IMR-90 (cell line): ENCODE data around the gene ANGPT4. TPM values are rescaled to one million over a fixed set of nuclear protein-coding genes. Genes with fewer than 3 reads are reported as not detected.

ENCODE experiments used
- ATAC-seq: fragments of 200-7000 bp; cut with Tn5 transposase; 2 replicates; pipeline ENCODE4 v1.9.1; 2020; ENCODE audit warnings: low read depth, mild to moderate bottlenecking, moderate library complexity
- BruUV-seq: library from RNA; stranded (reverse); fragments of 400-500 nt; replicated peaks from 2 replicates; lab custom pipeline; 2021; lab: Mats Ljungman, UMichigan
- CTCF ChIA-PET: fragments of 300-600 bp; formaldehyde crosslinking; extraction: SDS; loops from one replicate; lab custom pipeline; 2021; ENCODE audit warnings: antibody characterized with exemption; lab: Yijun Ruan, JAX
- POLR2A ChIA-PET: fragments of 300-600 bp; sonication (Branson Sonifier 250); formaldehyde crosslinking; loops from one replicate; lab custom pipeline; 2022; ENCODE audit warnings: antibody characterized with exemption; ENCODE audit not compliant: unreplicated experiment; lab: Charles Lee
- DNase-seq: peaks from one replicate; pipeline ENCODE4 v3.0.0; 2013
- H2AFZ ChIP-seq: replicated peaks from 2 replicates; pipeline ENCODE3; 2013; ENCODE audit warnings: low read length, mild to moderate bottlenecking; ENCODE audit not compliant: poor library complexity
- H2AK5ac ChIP-seq: 2 replicates; pipeline ENCODE4 v1.6.1; 2013; ENCODE audit warnings: low read depth, low read length, inconsistent platforms
- H2AK9ac ChIP-seq: replicated peaks from 2 replicates; pipeline ENCODE3; 2013; ENCODE audit warnings: mild to moderate bottlenecking, low read depth, low read length, moderate library complexity; ENCODE audit not compliant: poor library complexity
- H2BK120ac ChIP-seq: 2 replicates; pipeline ENCODE4 v1.6.1; 2013; ENCODE audit warnings: low read depth, low read length, inconsistent platforms
- H2BK15ac ChIP-seq: 3 replicates; pipeline ENCODE4 v1.6.1; 2013; ENCODE audit warnings: low read depth, low read length, inconsistent platforms
- H2BK20ac ChIP-seq: 2 replicates; pipeline ENCODE4 v1.6.1; 2013; ENCODE audit warnings: low read depth, mild to moderate bottlenecking, inconsistent platforms, low read length, moderate library complexity
- H2BK5ac ChIP-seq: 2 replicates; pipeline ENCODE4 v1.6.1; 2013; ENCODE audit warnings: mild to moderate bottlenecking, low read depth, low read length, inconsistent platforms; ENCODE audit not compliant: poor library complexity, severe bottlenecking
- H3K14ac ChIP-seq: replicated peaks from 2 replicates; pipeline ENCODE4 v1.6.1; 2013; ENCODE audit warnings: low read depth, low read length, inconsistent platforms
- H3K18ac ChIP-seq: 2 replicates; pipeline ENCODE4 v1.6.1; 2013; ENCODE audit warnings: low read depth, low read length, control low read depth
- H3K23ac ChIP-seq: 2 replicates; pipeline ENCODE4 v1.6.1; 2013; ENCODE audit warnings: low read depth, low read length, inconsistent platforms
- H3K27ac ChIP-seq: 2 replicates; pipeline ENCODE4 v1.5.1; 2013; ENCODE audit warnings: mild to moderate bottlenecking, control low read depth, low read length; ENCODE audit not compliant: insufficient read depth
- H3K27me3 ChIP-seq: 2 replicates; pipeline ENCODE4 v1.6.1; 2013; ENCODE audit warnings: low read length; ENCODE audit not compliant: control insufficient read depth, insufficient read depth
- H3K36me3 ChIP-seq: 2 replicates; pipeline ENCODE4 v1.6.1; 2013; ENCODE audit warnings: low read length, mixed read lengths; ENCODE audit not compliant: control insufficient read depth, insufficient read depth
- H3K4ac ChIP-seq: 2 replicates; pipeline ENCODE4 v1.6.1; 2013; ENCODE audit warnings: low read depth, low read length, inconsistent platforms
- H3K4me1 ChIP-seq: 2 replicates; pipeline ENCODE4 v1.6.1; 2013; ENCODE audit warnings: low read length, mixed read lengths; ENCODE audit not compliant: control insufficient read depth, insufficient read depth
- H3K4me2 ChIP-seq: 2 replicates; pipeline ENCODE4 v1.6.1; 2013; ENCODE audit warnings: low read depth, mild to moderate bottlenecking, control low read depth, low read length, moderate library complexity
- H3K4me3 ChIP-seq: 2 replicates; pipeline ENCODE4 v1.5.1; 2013; ENCODE audit warnings: low read depth, mild to moderate bottlenecking, control low read depth, low read length, moderate library complexity; ENCODE audit not compliant: insufficient read depth
- H3K56ac ChIP-seq: 2 replicates; pipeline ENCODE4 v1.6.1; 2013; ENCODE audit warnings: low read length, inconsistent platforms; ENCODE audit not compliant: insufficient read depth; ENCODE audit errors: extremely low read depth
- H3K79me1 ChIP-seq, 2 experiments: 2 replicates each; pipeline ENCODE4 v1.6.1; 2013; ENCODE audit warnings: low read length in 2 of 2, inconsistent platforms in 1 of 2, low read depth in 1 of 2
- H3K9ac ChIP-seq: 2 replicates; pipeline ENCODE4 v1.6.1; 2013; ENCODE audit warnings: low read depth, low read length, control low read depth
- H3K9me1 ChIP-seq: 2 replicates; pipeline ENCODE4 v1.6.1; 2013; ENCODE audit warnings: low read length, inconsistent platforms; ENCODE audit not compliant: insufficient read depth
- H3K9me3 ChIP-seq: 2 replicates; pipeline ENCODE4 v1.6.1; 2013; ENCODE audit warnings: low read length; ENCODE audit not compliant: control insufficient read depth, insufficient read depth
- H4K20me1 ChIP-seq: 2 replicates; pipeline ENCODE4 v1.6.1; 2013; ENCODE audit warnings: low read length, inconsistent platforms; ENCODE audit not compliant: insufficient read depth
- H4K5ac ChIP-seq: 2 replicates; pipeline ENCODE4 v1.6.1; 2013; ENCODE audit warnings: mild to moderate bottlenecking, low read depth, low read length, control low read depth
- H4K8ac ChIP-seq, 2 experiments: 2 replicates each; pipeline ENCODE4 v1.6.1; 2013; ENCODE audit warnings: low read depth in 2 of 2, low read length in 2 of 2, control low read depth in 1 of 2, inconsistent platforms in 1 of 2
- H4K91ac ChIP-seq: 2 replicates; pipeline ENCODE4 v1.6.1; 2013; ENCODE audit warnings: low read depth, low read length, inconsistent platforms; ENCODE audit not compliant: insufficient read depth
- BHLHE40 ChIP-seq: fragments of 150-350 bp; IDR thresholded peaks from 2 replicates; pipeline ENCODE4 v1.6.1; 2016; ENCODE audit warnings: mild to moderate bottlenecking, low read depth, low read length
- CEBPB ChIP-seq: IDR thresholded peaks from 2 replicates; pipeline ENCODE4 v1.6.1; 2012; ENCODE audit warnings: low read depth, low read length, improper control_type of control experiment
- CHD1 ChIP-seq: IDR thresholded peaks from 2 replicates; pipeline ENCODE4 v1.6.1; 2012; ENCODE audit warnings: low read depth, low read length, improper control_type of control experiment
- CTCF ChIP-seq: conservative IDR thresholded peaks from 2 replicates; pipeline ENCODE4 v1.5.1; 2012; ENCODE audit warnings: mild to moderate bottlenecking, low read depth, low read length, improper control_type of control experiment
- FOS ChIP-seq: fragments of 150-350 bp; IDR thresholded peaks from 2 replicates; pipeline ENCODE4 v1.6.1; 2016; ENCODE audit warnings: low read depth, low read length
- MAFK ChIP-seq: IDR thresholded peaks from 2 replicates; pipeline ENCODE4 v1.6.1; 2012; ENCODE audit warnings: low read depth, low read length, improper control_type of control experiment
- MAZ ChIP-seq: IDR thresholded peaks from 2 replicates; pipeline ENCODE4 v1.6.1; 2012; ENCODE audit warnings: low read depth, mild to moderate bottlenecking, low read length, improper control_type of control experiment, moderate library complexity, borderline replicate concordance
- MXI1 ChIP-seq: IDR thresholded peaks from 2 replicates; pipeline ENCODE4 v1.6.1; 2012; ENCODE audit warnings: low read depth, mild to moderate bottlenecking, low read length, moderate library complexity, borderline replicate concordance
- POLR2A ChIP-seq: IDR thresholded peaks from 2 replicates; pipeline ENCODE4 v1.6.1; 2012; ENCODE audit warnings: mild to moderate bottlenecking, low read depth, low read length
- RAD21 ChIP-seq: IDR thresholded peaks from 2 replicates; pipeline ENCODE4 v1.6.1; 2012; ENCODE audit warnings: low read length, improper control_type of control experiment
- RCOR1 ChIP-seq: IDR thresholded peaks from 2 replicates; pipeline ENCODE4 v1.6.1; 2012; ENCODE audit warnings: mild to moderate bottlenecking, low read length, improper control_type of control experiment; ENCODE audit not compliant: insufficient replicate concordance
- RFX5 ChIP-seq: IDR thresholded peaks from 2 replicates; pipeline ENCODE4 v1.8.0; 2012; ENCODE audit warnings: low read depth, mild to moderate bottlenecking, low read length, moderate library complexity
- SMC3 ChIP-seq: fragments of 150-350 bp; IDR thresholded peaks from 2 replicates; pipeline ENCODE4 v1.6.1; 2016; ENCODE audit warnings: low read depth, mild to moderate bottlenecking, antibody characterized with exemption, low read length, moderate library complexity
- USF2 ChIP-seq: fragments of 150-350 bp; IDR thresholded peaks from 2 replicates; pipeline ENCODE4 v1.6.1; 2017; ENCODE audit warnings: mild to moderate bottlenecking, antibody characterized with exemption, low read length, low read depth
- WGBS, 2 experiments: methylation state at CpG; one replicate each; pipeline versions ENCODE4 v1.1.5 to v1.1.7; 2013; ENCODE audit warnings: missing lambda C conversion rate in 2 of 2; ENCODE audit not compliant: insufficient read length in 1 of 2; ENCODE audit errors: extremely low coverage in 2 of 2; 5-methylcytosine and 5-hydroxymethylcytosine counted together
- dilution Hi-C: fragments of 300-500 bp; cut with HindIII; formaldehyde crosslinking; loops from one replicate; pipeline ENCODE4 v1.14.3; 2018; ENCODE audit warnings: low sequenced_read_pairs; ENCODE audit not compliant: unreplicated experiment
- in situ Hi-C: fragments of 300-500 bp; cut with MboI; formaldehyde crosslinking; loops from 3 replicates; pipeline ENCODE4 v1.14.3; 2019; ENCODE audit warnings: low sequenced_read_pairs, inconsistent platforms, mixed read lengths
- intact Hi-C: fragments of 100-400 bp; cut with micrococcal nuclease; formaldehyde crosslinking; loops from 2 replicates; pipeline ENCODE4 v1.10.0; 2022
- polyA plus RNA-seq, 3 experiments: library from polyadenylated mRNA; depleted of rRNA; stranded (reverse); fragments of >200 nt; gene quantifications; 2 replicates each; pipeline ENCODE4 v1.2.3, GENCODE V29; 2012; ENCODE audit warnings: low replicate concordance in 1 of 3
- total RNA-seq: library from RNA; depleted of rRNA; stranded (reverse); fragments of >200 nt; gene quantifications from 2 replicates; pipeline ENCODE4 v1.2.3, GENCODE V29; 2012

ANGPT4 gene
- total and polyA plus RNA-seq, 2 of the 4 experiments (the other 2 are of a cell fraction) = not detected

GRCh38 chr20:839626-840025 is 76.5 kb downstream of the ANGPT4 start:
- no peaks in the 10 kb centered on the region for H3K9me3 ChIP-seq
- POLR2A ChIA-PET = no interaction called here
- BruUV-seq = no TSS peak

More at GRCh38 chr20:839626-840025, 76.5 kb downstream of the ANGPT4 start:
- Histone ChIP-seq H2AK9ac (no peak overlapping the region), H3K4me2 (no peak overlapping the region), H3K36me3 (no peaks in the 10 kb centered on the region), H2BK5ac (no peak overlapping the region), H3K4ac (no peak overlapping the region), H3K14ac (no peak overlapping the region), H3K27me3 (no peaks in the 10 kb centered on the region), H3K79me1 (peaks cover 18 to 46% of the 10 kb centered on the region in 2 experiments), H2AK5ac (no peak overlapping the region), H4K8ac (no peak overlapping the region), H2BK20ac (no peak overlapping the region), H2BK15ac (no peak overlapping the region), H3K9ac (no peak overlapping the region), H3K18ac (no peak overlapping the region), H2BK120ac (no peak overlapping the region), H4K5ac (no peak overlapping the region), H3K27ac (no peak overlapping the region), H3K9me1 (peaks cover 13% of the 10 kb centered on the region; the same call in 1 of the 2 replicates), H2AFZ (no peak overlapping the region), H4K91ac (no peak overlapping the region), H3K56ac (no peak overlapping the region), H3K4me3 (no peak overlapping the region), H3K23ac (no peak overlapping the region), H3K4me1 (peaks cover 6% of the 10 kb centered on the region), H4K20me1 (no peaks in the 10 kb centered on the region)
- dilution Hi-C loops (no loop called here), intact Hi-C loops (no loop called here), in situ Hi-C loops (no loop called here)
- ATAC-seq = no peak
- no peak for DNase-seq
- CTCF ChIA-PET = no interaction called here
- WGBS, 2 experiments = 100% methylated on average over 2 of the region's 11 CpGs; no CpG with 5 or more reads in 1 of the 2 experiments
- TF ChIP-seq CEBPB (no peak), CTCF (no peak), RFX5 (no peak), CHD1 (no peak), MXI1 (no peak), USF2 (no peak), BHLHE40 (no peak), RCOR1 (no peak), MAZ (no peak), POLR2A (no peak), SMC3 (no peak), RAD21 (no peak), FOS (no peak), MAFK (no peak)
